Measurements from ENCODE around the gene CEND1.
A peak's percentile ranks its signal among the peaks of the same experiment; 100 is the strongest.

Gene CEND1

GRCh38 chr11:789943-790342, at the start of gene CEND1:
TSS of gene CEND1 (minus strand) at chr11:790090. CDS start at chr11:788576, 1,514 bp downstream.
- peak in 1 of 2 donors; percentile 38 for DNase-seq

- no peak for DNase-seq
These were observed 49.4 kb upstream of the CEND1 start for GRCh38 chr11:839280-839623.

GRCh38 chr11:838441-839279, 48.8 kb upstream of the CEND1 start:
- DNase-seq: no peak

GRCh38 chr11:837990-838307, 48.1 kb upstream of the CEND1 start:
- no peak for DNase-seq

GRCh38 chr11:837189-837989, 47.5 kb upstream of the CEND1 start:
- DNase-seq: no peak

- no peak for DNase-seq
These were observed 46.8 kb upstream of the CEND1 start for GRCh38 chr11:836700-837099.

GRCh38 chr11:836274-836673, 46.4 kb upstream of the CEND1 start:
- no peak for DNase-seq

GRCh38 chr11:834371-835316, 44.8 kb upstream of the CEND1 start:
- no peak for DNase-seq

- no peak for DNase-seq
These were observed 44.0 kb upstream of the CEND1 start for GRCh38 chr11:833849-834311.

GRCh38 chr11:833114-833791, 43.4 kb upstream of the CEND1 start:
- peak in 1 of 2 donors; percentile 36 for DNase-seq

- DNase-seq: peak in 1 of 2 donors; percentile 46
These were observed 42.7 kb upstream of the CEND1 start, which contains the start of gene CD151 for GRCh38 chr11:832529-833113. TSS of gene CD151 (plus strand) at chr11:832952. CDS start at chr11:836070, 3,118 bp downstream.

GRCh38 chr11:831961-832528, 42.2 kb upstream of the CEND1 start:
- no peak for DNase-seq

GRCh38 chr11:831118-831864, 41.4 kb upstream of the CEND1 start:
- DNase-seq: no peak

GRCh38 chr11:830295-831117, 40.6 kb upstream of the CEND1 start:
- peak; percentile 41 to 42 for DNase-seq

GRCh38 chr11:829847-830294, 40.0 kb upstream of the CEND1 start:
- DNase-seq: no peak

GRCh38 chr11:829176-829846, 39.4 kb upstream of the CEND1 start:
- DNase-seq: no peak

GRCh38 chr11:828506-829175, 38.8 kb upstream of the CEND1 start:
- DNase-seq: no peak

GRCh38 chr11:827897-828192, 38.0 kb upstream of the CEND1 start, which contains the start of gene CRACR2B:
TSS of gene CRACR2B (plus strand) at chr11:827919. CDS start at chr11:828608, 689 bp downstream.
- DNase-seq: no peak
